ENCODE results near the gene TAS1R1.
"Not testable (repeated sequence)": the region's sequence is repeated elsewhere in the genome, so short reads cannot be mapped to it uniquely, and the experiment has no call there.

TAS1R1 gene

GRCh38 chr1:6554031-6554906 lies 838 bp upstream of the TAS1R1 start, which contains the start of gene NOL9:
TSS of gene NOL9 (minus strand) at chr1:6554513. CDS start at chr1:6554502, 11 bp downstream.
- DNase-seq (ENCODE audit: low spot score), result peak; percentile 99
- TF ChIP-seq, protein P1, sequence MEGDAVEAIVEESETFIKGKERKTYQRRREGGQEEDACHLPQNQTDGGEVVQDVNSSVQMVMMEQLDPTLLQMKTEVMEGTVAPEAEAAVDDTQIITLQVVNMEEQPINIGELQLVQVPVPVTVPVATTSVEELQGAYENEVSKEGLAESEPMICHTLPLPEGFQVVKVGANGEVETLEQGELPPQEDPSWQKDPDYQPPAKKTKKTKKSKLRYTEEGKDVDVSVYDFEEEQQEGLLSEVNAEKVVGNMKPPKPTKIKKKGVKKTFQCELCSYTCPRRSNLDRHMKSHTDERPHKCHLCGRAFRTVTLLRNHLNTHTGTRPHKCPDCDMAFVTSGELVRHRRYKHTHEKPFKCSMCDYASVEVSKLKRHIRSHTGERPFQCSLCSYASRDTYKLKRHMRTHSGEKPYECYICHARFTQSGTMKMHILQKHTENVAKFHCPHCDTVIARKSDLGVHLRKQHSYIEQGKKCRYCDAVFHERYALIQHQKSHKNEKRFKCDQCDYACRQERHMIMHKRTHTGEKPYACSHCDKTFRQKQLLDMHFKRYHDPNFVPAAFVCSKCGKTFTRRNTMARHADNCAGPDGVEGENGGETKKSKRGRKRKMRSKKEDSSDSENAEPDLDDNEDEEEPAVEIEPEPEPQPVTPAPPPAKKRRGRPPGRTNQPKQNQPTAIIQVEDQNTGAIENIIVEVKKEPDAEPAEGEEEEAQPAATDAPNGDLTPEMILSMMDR (IDR thresholded peaks at IDR 0.05; ENCODE audit: extremely low read depth, missing control alignments), result peak; percentile 99

GRCh38 chr1:6557597-6557996 lies 2.5 kb downstream of the TAS1R1 start:
- TF ChIP-seq, protein P1 (IDR thresholded peaks at IDR 0.05; ENCODE audit: extremely low read depth, missing control alignments), result no peak
- no peak for DNase-seq (ENCODE audit: low spot score)

GRCh38 chr1:6559161-6559560 lies 4.1 kb downstream of the TAS1R1 start:
- DNase-seq (ENCODE audit: low spot score), result not testable (repeated sequence)

- no peak for DNase-seq (ENCODE audit: low spot score)
- TF ChIP-seq, protein P1 (IDR thresholded peaks at IDR 0.05; ENCODE audit: extremely low read depth, missing control alignments), result no peak
Observed at GRCh38 chr1:6560267-6560666, 5.2 kb downstream of the TAS1R1 start.

DNA sequence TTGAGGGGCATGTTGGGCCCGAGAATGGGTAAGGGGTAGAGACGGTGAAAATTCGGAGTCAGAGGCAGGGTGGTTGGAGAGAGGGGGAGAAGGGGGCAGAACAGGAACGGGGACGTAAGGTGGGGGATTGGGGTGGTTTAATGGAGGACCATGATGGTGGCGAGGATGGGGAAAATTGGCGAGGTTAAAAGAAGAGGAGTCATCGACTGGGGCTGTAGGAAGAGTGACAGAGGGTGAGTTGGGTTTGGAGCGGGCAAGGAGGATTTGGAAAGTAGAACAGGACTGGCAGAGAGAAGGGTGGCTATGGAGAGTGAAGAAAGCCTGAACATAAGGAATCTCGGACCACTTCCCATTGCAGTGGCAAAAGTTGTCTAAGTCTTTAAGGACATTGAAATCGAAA lies 13.9 kb downstream of the TAS1R1 start:
- DNase-seq (ENCODE audit: low spot score), result no peak
- TF ChIP-seq, protein P1 (IDR thresholded peaks at IDR 0.05; ENCODE audit: extremely low read depth, missing control alignments), result no peak

- TF ChIP-seq, protein P1 (IDR thresholded peaks at IDR 0.05; ENCODE audit: extremely low read depth, missing control alignments), result no peak
- no peak for DNase-seq (ENCODE audit: low spot score)
Observed at GRCh38 chr1:6570100-6570499, 15.0 kb downstream of the TAS1R1 start.

DNA sequence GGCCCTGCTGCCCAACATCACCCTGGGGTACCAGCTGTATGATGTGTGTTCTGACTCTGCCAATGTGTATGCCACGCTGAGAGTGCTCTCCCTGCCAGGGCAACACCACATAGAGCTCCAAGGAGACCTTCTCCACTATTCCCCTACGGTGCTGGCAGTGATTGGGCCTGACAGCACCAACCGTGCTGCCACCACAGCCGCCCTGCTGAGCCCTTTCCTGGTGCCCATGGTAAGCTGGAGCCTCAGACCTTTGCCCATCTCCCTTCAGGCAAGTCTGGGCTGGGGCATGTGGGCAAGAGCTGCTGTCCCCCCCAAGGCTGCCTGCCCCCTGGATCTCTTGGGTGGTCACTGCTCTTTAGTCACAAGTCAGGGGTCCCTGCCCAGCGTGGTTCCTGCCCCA lies 15.9 kb downstream of the TAS1R1 start:
- no peak for DNase-seq (ENCODE audit: low spot score)
- TF ChIP-seq, protein P1 (IDR thresholded peaks at IDR 0.05; ENCODE audit: extremely low read depth, missing control alignments), result no peak

Data from GM20000 (cell line).